HepG2 (cell line): ENCODE measurements around the gene PSEN1. TPM values are rescaled to one million over a fixed set of nuclear protein-coding genes. Genes with fewer than 3 reads are reported as not detected.

ENCODE experiments used
- ATAC-seq: fragments of 200-7000 bp; cut with Tn5 transposase; 3 replicates; pipeline ENCODE4 v1.9.1; 2020; ENCODE audit warnings: mild to moderate bottlenecking, moderate library complexity
- BruUV-seq: library from RNA; stranded (reverse); fragments of 400-500 nt; replicated peaks from 2 replicates; lab custom pipeline; 2021; lab: Mats Ljungman, UMichigan
- CTCF ChIA-PET: fragments of 300-600 bp; formaldehyde crosslinking; extraction: SDS; loops from one replicate; lab custom pipeline; 2021; ENCODE audit warnings: low total read pairs, inconsistent platforms, low intra/inter-chr PET ratio; lab: Yijun Ruan, JAX
- POLR2A ChIA-PET: fragments of 350-600 bp; sonication (Branson Sonifier 250); formaldehyde crosslinking; loops from one replicate; lab custom pipeline; 2020; ENCODE audit warnings: antibody characterized with exemption, inconsistent platforms; lab: Yijun Ruan, JAX
- DNase-seq: peaks from one replicate; pipeline ENCODE4 v3.0.0-alpha.2; 2015; ENCODE audit warnings: low spot score
- FAIRE-seq: peaks from 3 replicates; lab custom pipeline; 2011; peaks lifted over from hg19 to GRCh38; lab: Jason Lieb, UNC
- H2AFZ ChIP-seq: one replicate; pipeline ENCODE4 v1.6.1; 2011; ENCODE audit warnings: low read length, inconsistent platforms
- H3K27ac ChIP-seq: fragments of 300-600 bp; 3 replicates; pipeline ENCODE4 v1.8.0; 2011; ENCODE audit warnings: mixed run types, mild to moderate bottlenecking, mixed read lengths, low read length, inconsistent platforms; ENCODE audit not compliant: insufficient read depth; ENCODE audit errors: extremely low read length
- H3K27me3 ChIP-seq, 2 experiments: fragments of 200-600 bp in 1 of 2; 2 replicates in 1 of 2; 3 replicates in 1 of 2; pipeline versions ENCODE4 v1.6.0 to v1.8.0; 2011; ENCODE audit warnings: low read length in 2 of 2, mild to moderate bottlenecking in 2 of 2, moderate library complexity in 2 of 2, inconsistent platforms in 1 of 2; ENCODE audit not compliant: insufficient read depth in 2 of 2, control insufficient read depth in 1 of 2
- H3K36me3 ChIP-seq, 2 experiments: fragments of 200-600 bp in 1 of 2; replicated peaks in 1 of 2; 2 replicates in 1 of 2; 3 replicates in 1 of 2; pipeline versions ENCODE4 v1.5.1 to v1.8.0; 2011; ENCODE audit warnings: low read length in 2 of 2, inconsistent platforms in 1 of 2; ENCODE audit not compliant: insufficient read depth in 2 of 2, control insufficient read depth in 1 of 2
- H3K4me1 ChIP-seq: 2 replicates; pipeline ENCODE4 v1.5.1; 2012; ENCODE audit warnings: low read length, inconsistent platforms; ENCODE audit not compliant: insufficient read depth
- H3K4me2 ChIP-seq: 2 replicates; pipeline ENCODE4 v1.6.0; 2011; ENCODE audit warnings: low read depth, low read length, inconsistent platforms
- H3K4me3 ChIP-seq, 3 experiments: fragments of 200-600 bp in 1 of 3; sonication (generic), shearing (Covaris generic) in 1 of 3; replicated peaks in 1 of 3; 2 replicates each; pipeline ENCODE4 v1.5.1; 2011 to 2016; ENCODE audit warnings: low read length in 3 of 3, inconsistent platforms in 2 of 3, low read depth in 2 of 3, mild to moderate bottlenecking in 2 of 3, control low read depth in 1 of 3, mixed read lengths in 1 of 3; ENCODE audit not compliant: insufficient read depth in 1 of 3
- H3K79me2 ChIP-seq: one replicate; pipeline ENCODE4 v1.6.1; 2011; ENCODE audit warnings: low read length, inconsistent platforms; ENCODE audit not compliant: insufficient read depth
- H3K9ac ChIP-seq: 2 replicates; pipeline ENCODE4 v1.6.0; 2011; ENCODE audit warnings: mild to moderate bottlenecking, low read depth, low read length, inconsistent platforms; ENCODE audit not compliant: insufficient read depth
- H3K9me3 ChIP-seq: 2 replicates; pipeline ENCODE4 v1.5.1; 2012; ENCODE audit warnings: mild to moderate bottlenecking, low read length
- H4K20me1 ChIP-seq: 2 replicates; pipeline ENCODE4 v1.6.0; 2011; ENCODE audit warnings: inconsistent platforms, mild to moderate bottlenecking, low read length, moderate library complexity; ENCODE audit not compliant: insufficient read depth
- HNF4G ChIP-seq, 2 experiments: sonication (generic) in 1 of 2; formaldehyde crosslinking in 1 of 2; IDR thresholded peaks; 2 replicates each; pipeline versions ENCODE4 v1.4.0 to v1.6.1; 2011 to 2020; ENCODE audit warnings: borderline replicate concordance in 2 of 2, low read depth in 2 of 2, mild to moderate bottlenecking in 2 of 2, low read length in 1 of 2, missing genetic modification reagents in 1 of 2, moderate library complexity in 1 of 2
- HNRNPUL1 ChIP-seq: fragments of 200-400 bp; formaldehyde crosslinking; IDR thresholded peaks from 2 replicates; pipeline ENCODE4 v1.6.1; 2017; ENCODE audit warnings: low read depth, mild to moderate bottlenecking, low read length, moderate library complexity
- KLF15 ChIP-seq: sonication (generic); formaldehyde crosslinking; IDR thresholded peaks from 2 replicates; pipeline ENCODE4 v1.8.1; 2023; ENCODE audit warnings: borderline replicate concordance, mild to moderate bottlenecking, inconsistent platforms, missing genetic modification reagents, mixed read lengths
- PRDM4 ChIP-seq: sonication (generic); formaldehyde crosslinking; IDR thresholded peaks from 2 replicates; pipeline ENCODE4 v1.9.0; 2021; ENCODE audit warnings: missing genetic modification reagents, borderline replicate concordance
- SYNCRIP ChIP-seq: fragments of 200-400 bp; formaldehyde crosslinking; IDR thresholded peaks from 2 replicates; pipeline ENCODE4 v1.6.1; 2018; ENCODE audit warnings: mild to moderate bottlenecking, low read depth, low read length; ENCODE audit not compliant: insufficient read depth
- THYN1 ChIP-seq: sonication (generic); formaldehyde crosslinking; IDR thresholded peaks from 2 replicates; pipeline ENCODE4 v1.8.1; 2023; ENCODE audit warnings: low read depth, mild to moderate bottlenecking, moderate library complexity, missing genetic modification reagents, borderline replicate concordance
- XBP1 ChIP-seq: sonication (generic); formaldehyde crosslinking; IDR thresholded peaks from 2 replicates; pipeline ENCODE4 v1.5.0; 2020; ENCODE audit warnings: missing genetic modification reagents
- YEATS4 ChIP-seq: sonication (generic); formaldehyde crosslinking; IDR thresholded peaks from 2 replicates; pipeline ENCODE4 v1.4.0; 2020; ENCODE audit warnings: missing genetic modification reagents, borderline replicate concordance
- ZHX1 ChIP-seq: sonication (generic); formaldehyde crosslinking; IDR thresholded peaks from 2 replicates; pipeline ENCODE4 v1.8.1; 2022; ENCODE audit warnings: low read depth, mild to moderate bottlenecking, missing genetic modification reagents
- ZNF205 ChIP-seq: IDR thresholded peaks from 2 replicates; pipeline ENCODE4 v1.6.1; 2018; ENCODE audit warnings: missing biosample characterization, missing genetic modification reagents
- ZNF44 ChIP-seq: sonication (generic); formaldehyde crosslinking; IDR thresholded peaks from 2 replicates; pipeline ENCODE4 v1.5.1; 2020; ENCODE audit warnings: mild to moderate bottlenecking, missing genetic modification reagents
- ZNF557 ChIP-seq: sonication (generic); formaldehyde crosslinking; IDR thresholded peaks from 2 replicates; pipeline ENCODE4 v1.4.0; 2020; ENCODE audit warnings: missing genetic modification reagents
- ZNF891 ChIP-seq: sonication (generic); formaldehyde crosslinking; IDR thresholded peaks from 2 replicates; pipeline ENCODE4 v1.5.0; 2020; ENCODE audit warnings: mild to moderate bottlenecking, missing genetic modification reagents
- ZSCAN31 ChIP-seq: sonication (generic); formaldehyde crosslinking; IDR thresholded peaks from 2 replicates; pipeline ENCODE4 v1.5.0; 2020; ENCODE audit warnings: low read depth, mild to moderate bottlenecking, missing genetic modification reagents
- whole genome bisulfite sequencing: methylation state at CpG from one replicate; pipeline ENCODE4 v1.1.6; 2017; ENCODE audit warnings: low lambda C conversion rate; 5-methylcytosine and 5-hydroxymethylcytosine counted together
- in situ Hi-C: cut with HindIII; loops from 2 replicates; pipeline ENCODE4 v1.10.0; 2017; ENCODE audit warnings: low pct_unique_long_range_greater_than_20kb; ENCODE audit not compliant: extremely low pct_ligation_motif_present
- intact Hi-C: fragments of 100-400 bp; cut with micrococcal nuclease; formaldehyde crosslinking; loops from one replicate; pipeline ENCODE4 v1.10.0; 2022; ENCODE audit not compliant: unreplicated experiment
- polyA plus RNA-seq, 8 experiments: library from polyadenylated mRNA; depleted of rRNA in 3 of 8; stranded (reverse) in 7 of 8; unstranded in 1 of 8; fragments of >200 nt; fragmentation: Illumina TruSeq in 4 of 8; extraction: Trizol in 4 of 8; gene quantifications; 2 replicates each; pipeline versions ENCODE4 v1.2.1 to v1.2.3, GENCODE V29; 2011 to 2016; ENCODE audit warnings: low read depth in 4 of 8, missing spikeins in 1 of 8, mixed read lengths in 1 of 8; ENCODE audit not compliant: insufficient read depth in 1 of 8
- total RNA-seq, 5 experiments: library from RNA; depleted of rRNA; stranded (reverse); fragments of >200 nt; fragmentation: Illumina TruSeq; extraction: Trizol; gene quantifications; 2 replicates each; pipeline ENCODE4 v1.2.3, GENCODE V29; 2016; ENCODE audit warnings: low read depth in 1 of 5
- TF ChIP-seq, protein P1 (sequence below): sonication (generic); formaldehyde crosslinking; IDR thresholded peaks from 2 replicates; pipeline ENCODE4 v1.4.0; 2020; ENCODE audit warnings: mild to moderate bottlenecking, low read depth, missing genetic modification reagents
- TF ChIP-seq, protein P2 (sequence below): sonication (generic); formaldehyde crosslinking; IDR thresholded peaks from 2 replicates; pipeline ENCODE4 v1.4.0; 2020; ENCODE audit warnings: missing genetic modification reagents, mild to moderate bottlenecking, borderline replicate concordance

The PSEN1 gene
- total and polyA plus RNA-seq, 2 of the 13 experiments (the other 11 are each of a cell fraction or from before 2014, with no cell fraction given): 12.5 to 26.6 TPM

DNA sequence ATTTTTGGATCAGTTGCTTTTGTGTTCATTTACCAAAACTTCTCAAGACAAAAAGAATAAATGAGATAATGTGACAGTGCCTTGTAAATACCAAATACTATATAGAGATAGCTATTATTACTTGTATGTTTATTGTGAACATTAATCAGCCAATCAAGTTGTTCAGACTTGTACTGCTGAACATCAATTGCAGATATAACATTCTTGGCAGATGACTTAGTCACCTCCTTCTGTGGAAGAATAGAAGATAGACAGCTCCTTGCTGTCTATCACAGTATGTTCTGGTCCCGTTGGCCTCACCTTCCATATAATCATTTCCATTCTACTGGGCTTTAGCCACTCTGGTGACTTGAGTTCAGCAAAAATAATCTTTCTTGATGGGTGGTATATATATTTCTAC is 30.1 kb downstream of the PSEN1 start:
- ATAC-seq: no peak
- Histone ChIP-seq H3K79me2 (no peaks in the 10 kb centered on the region), H3K4me1 (no peaks in the 10 kb centered on the region), H3K27me3 (no peaks in the 10 kb centered on the region), H3K4me2 (no peak overlapping the region), H4K20me1 (no peaks in the 10 kb centered on the region), H3K36me3 (peaks cover 11 to 32% of the 10 kb centered on the region in 2 experiments; a peak in 4 of 5 replicates), H3K9ac (no peak overlapping the region), H3K27ac (no peak overlapping the region), H3K4me3 (no peak overlapping the region), H2AFZ (no peak overlapping the region), H3K9me3 (no peaks in the 10 kb centered on the region)
- no peak for FAIRE-seq
- DNase-seq: no peak
- no TSS peak for BruUV-seq
- in situ Hi-C loops (loop anchor here (10.0 kb wide), 1 partner anchor 298 kb away; no protein-coding TSS in a partner anchor), intact Hi-C loops (no loop called here)
- ChIA-PET CTCF (no interaction called here), POLR2A (no interaction called here)
- 100% methylated on average over 1 of the region's 1 CpG for WGBS
- TF ChIP-seq ZNF44 (CRISPR knock-in tag) (no peak), ZNF205 (no peak), SYNCRIP (no peak), KLF15 (no peak), YEATS4 (CRISPR knock-in tag) (no peak), ZNF557 (CRISPR knock-in tag) (no peak), THYN1 (CRISPR knock-in tag) (no peak), XBP1 (no peak), ZHX1 (CRISPR knock-in tag) (no peak), HNF4G (IDR thresholded peaks at IDR 0.05; ENCODE audit: borderline replicate concordance, low read depth, low read length) (no peak), HNF4G (CRISPR knock-in tag; IDR thresholded peaks at IDR 0.05; ENCODE audit: borderline replicate concordance, low read depth) (no peak), ZNF891 (CRISPR knock-in tag) (no peak), PRDM4 (CRISPR knock-in tag) (no peak), ZSCAN31 (CRISPR knock-in tag) (no peak), HNRNPUL1 (no peak)
- TF ChIP-seq, protein P1, sequence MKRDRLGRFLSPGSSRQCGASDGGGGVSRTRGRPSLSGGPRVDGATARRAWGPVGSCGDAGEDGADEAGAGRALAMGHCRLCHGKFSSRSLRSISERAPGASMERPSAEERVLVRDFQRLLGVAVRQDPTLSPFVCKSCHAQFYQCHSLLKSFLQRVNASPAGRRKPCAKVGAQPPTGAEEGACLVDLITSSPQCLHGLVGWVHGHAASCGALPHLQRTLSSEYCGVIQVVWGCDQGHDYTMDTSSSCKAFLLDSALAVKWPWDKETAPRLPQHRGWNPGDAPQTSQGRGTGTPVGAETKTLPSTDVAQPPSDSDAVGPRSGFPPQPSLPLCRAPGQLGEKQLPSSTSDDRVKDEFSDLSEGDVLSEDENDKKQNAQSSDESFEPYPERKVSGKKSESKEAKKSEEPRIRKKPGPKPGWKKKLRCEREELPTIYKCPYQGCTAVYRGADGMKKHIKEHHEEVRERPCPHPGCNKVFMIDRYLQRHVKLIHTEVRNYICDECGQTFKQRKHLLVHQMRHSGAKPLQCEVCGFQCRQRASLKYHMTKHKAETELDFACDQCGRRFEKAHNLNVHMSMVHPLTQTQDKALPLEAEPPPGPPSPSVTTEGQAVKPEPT (CRISPR knock-in tag): no peak
- TF ChIP-seq, protein P2, sequence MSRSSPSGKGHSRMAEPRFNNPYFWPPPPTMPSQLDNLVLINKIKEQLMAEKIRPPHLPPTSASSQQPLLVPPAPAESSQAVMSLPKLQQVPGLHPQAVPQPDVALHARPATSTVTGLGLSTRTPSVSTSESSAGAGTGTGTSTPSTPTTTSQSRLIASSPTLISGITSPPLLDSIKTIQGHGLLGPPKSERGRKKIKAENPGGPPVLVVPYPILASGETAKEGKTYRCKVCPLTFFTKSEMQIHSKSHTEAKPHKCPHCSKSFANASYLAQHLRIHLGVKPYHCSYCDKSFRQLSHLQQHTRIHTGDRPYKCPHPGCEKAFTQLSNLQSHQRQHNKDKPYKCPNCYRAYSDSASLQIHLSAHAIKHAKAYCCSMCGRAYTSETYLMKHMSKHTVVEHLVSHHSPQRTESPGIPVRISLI (CRISPR knock-in tag): no peak
